Hippocampal formation (tissue), 2 donors: ENCODE measurements around the gene TSHZ2.
"Not testable (repeated sequence)": the region's sequence is repeated elsewhere in the genome, so short reads cannot be mapped to it uniquely, and the experiment has no call there.

Experiments used
- DNase-seq, 2 donors: peaks; one replicate each; lab custom pipeline; 2025; lab: John Stamatoyannopoulos, UW

Gene TSHZ2

DNA sequence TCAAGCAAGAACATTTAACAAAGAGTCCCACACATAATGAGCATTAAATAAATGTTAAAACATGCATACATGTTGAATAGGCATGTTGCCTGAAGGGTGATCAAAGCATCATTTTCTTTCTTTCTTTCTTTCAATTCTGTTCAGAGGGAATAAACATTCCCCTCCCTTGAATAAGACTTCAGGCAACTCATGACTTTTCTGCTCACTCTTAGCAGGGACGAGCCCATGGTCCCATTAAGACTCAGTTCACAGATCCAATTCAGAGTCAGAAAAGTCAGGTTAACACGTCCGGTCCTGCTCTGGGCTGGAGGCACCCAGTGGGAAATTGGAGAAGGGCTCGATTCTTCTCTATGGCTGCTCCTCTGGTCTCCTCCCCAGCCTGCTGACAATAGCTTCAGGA, 439.7 kb downstream of the TSHZ2 start:
- DNase-seq, result no peak

DNA sequence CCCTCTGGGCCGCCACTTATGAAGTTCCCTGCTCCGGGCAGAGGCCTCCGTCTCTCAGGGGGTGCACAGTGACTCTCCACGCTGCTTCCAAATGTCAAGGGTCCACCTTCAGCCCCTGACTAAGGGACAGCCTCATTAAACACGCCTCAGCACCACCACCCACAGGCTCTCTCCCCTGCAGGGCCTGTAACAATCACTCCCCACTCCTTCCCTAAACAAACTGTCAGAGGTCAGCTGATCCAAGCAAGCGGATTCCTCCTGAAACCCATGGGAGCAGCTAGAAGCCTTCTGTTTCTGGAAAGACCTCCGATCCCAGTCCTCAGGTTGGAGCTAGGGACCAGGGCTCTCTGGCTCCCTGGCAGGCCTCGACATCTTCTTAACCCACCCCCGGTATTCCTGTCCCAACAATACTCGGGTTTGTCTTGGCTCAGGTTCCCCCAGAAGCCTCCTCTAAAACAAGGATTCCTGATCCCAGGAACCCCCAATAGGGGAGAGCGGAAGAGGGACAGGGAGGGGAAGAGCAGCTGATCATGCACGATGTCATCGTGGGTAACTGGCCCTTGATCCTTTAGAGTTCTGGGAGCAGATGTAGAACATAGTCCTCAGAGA, 440.5 kb downstream of the TSHZ2 start:
- no peak for DNase-seq

DNA sequence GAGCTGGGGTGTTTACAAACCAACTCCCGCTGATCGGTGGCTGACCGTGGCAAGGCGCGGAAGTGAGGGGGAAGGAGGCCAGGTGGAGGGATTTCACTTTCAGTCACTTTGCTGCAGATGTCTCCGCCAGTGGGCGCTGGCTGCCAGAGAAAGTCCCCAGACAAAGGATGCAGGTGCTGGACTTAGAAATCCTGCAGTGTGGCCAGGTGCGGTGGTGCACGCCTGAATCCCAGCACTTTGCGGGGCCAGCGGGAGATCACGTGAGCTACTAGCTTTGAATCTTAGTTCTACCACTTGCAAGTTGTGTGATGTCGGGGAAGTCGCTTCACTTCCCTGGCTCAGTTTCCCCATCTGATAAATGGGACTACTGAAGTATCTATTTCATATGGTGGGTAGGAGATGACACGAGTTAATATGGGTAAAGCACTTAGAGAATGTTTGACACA, 441.1 kb downstream of the TSHZ2 start:
- no peak for DNase-seq

DNA sequence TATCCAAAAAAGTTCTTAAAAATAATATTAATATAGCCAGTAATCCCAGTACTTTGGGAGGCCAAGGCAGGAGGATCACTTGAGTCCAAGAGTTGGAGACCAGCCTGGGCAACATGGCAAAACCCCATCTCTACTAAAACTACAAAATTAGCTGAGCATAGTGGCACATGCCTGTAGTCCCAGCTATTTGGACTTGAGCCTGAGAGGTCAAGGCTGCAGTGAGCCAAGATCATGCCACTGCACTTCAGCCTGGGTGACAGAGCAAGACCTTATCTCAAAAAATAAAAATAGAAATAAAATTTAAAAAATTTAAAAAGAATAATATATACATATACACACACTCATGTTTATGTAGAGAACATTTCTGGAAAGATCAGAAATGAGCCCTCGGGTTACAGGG, 441.7 kb downstream of the TSHZ2 start:
- DNase-seq, result not testable (repeated sequence)

DNA sequence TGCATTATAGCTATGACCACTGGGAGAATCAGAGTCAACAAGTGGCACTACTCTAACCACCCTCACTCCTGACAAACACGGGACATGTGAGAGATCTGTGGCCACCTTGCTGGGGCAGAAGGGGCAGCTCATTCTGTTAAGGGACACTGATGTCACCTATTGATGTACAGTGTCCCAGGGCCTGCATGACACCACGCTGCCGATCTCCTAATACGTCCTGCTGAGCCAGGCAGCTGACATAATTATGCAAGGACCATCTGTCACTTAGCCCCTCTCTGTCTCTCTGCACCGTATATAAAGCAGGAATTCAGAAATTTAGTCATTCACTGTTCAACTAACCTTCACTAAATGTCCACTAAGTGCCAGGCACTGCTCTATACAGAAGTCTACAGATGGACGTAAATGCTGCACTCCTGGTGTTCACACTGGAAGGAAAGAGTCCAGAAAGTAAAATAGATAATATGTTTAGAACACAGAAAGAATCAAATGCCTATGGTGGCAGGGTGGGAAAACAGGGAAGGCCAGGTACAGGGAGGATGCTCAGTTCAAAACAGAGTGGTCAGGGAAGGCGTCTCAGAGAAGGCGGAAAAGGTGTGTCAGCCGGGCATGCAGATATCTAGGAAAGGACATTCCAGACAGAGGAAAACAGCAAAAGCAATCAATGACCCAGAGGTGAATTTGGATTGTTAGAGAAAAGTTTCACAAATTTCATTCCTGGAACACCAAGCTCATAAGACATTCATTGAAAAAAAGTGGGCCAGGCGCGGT, 447.7 kb downstream of the TSHZ2 start:
- no peak for DNase-seq

DNA sequence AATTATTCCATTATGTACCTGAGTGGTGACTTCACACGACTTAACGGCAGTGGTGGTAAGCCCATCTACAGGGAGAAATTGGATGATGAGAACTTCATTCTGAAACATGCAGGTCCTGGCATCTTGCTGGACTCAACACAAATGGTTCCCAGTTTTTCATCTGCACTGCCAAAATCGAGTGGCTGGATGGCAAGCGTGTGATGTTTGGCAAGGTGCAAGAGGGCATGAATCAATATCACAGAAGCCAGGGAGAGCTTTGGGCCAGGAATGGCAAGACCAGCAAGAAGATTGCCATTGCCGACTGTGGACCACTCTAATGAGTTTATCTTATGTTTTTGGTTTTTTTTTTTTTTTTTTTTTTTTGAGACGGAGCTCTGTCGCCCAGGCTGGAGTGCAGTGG, 449.2 kb downstream of the TSHZ2 start:
- no peak for DNase-seq

DNA sequence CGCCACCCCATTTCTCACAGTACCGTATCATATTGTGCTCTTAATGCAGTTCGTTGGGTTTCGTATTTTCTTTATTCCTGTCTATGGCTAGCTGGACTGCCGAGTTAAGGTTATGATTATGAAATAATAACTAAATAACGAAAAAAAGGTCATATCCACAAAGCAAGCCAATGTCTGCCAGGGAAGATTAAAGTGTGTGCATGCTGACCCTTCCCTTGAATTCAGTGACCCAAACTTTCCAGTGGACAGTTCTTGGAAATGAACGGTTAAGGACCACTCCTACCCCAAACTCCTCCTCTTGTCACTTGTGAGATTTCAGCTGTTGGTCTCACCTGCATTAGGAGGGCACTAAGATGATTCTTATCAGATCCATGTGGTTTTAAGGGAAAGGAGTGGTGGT, 449.9 kb downstream of the TSHZ2 start:
- no peak for DNase-seq

DNA sequence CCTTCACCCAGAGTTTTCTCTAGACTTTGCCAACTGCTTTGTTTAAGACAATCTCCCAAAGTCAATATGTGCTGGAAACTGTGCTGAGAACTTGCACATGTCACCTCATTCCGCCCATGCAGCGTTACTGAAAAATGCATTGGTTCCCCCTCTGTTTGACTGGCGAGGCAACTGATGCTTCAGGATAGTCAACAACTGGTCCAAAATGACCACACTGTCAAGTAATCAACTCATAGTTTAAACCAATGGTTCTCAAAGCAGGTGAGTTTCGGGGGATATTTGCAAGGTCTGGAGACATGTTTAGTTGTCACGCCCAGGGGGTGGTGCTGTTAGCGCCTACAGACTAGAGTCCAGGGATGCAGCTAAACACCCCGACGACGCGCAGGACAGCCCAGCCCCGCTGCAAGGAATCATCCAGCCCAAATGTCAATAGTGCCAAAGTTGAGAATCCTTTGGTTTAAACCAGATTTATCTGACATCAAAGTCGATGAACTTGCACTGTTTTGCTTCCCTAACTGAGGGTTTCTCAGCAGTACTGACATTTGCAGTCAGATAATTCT, 451.5 kb downstream of the TSHZ2 start:
- no peak for DNase-seq

DNA sequence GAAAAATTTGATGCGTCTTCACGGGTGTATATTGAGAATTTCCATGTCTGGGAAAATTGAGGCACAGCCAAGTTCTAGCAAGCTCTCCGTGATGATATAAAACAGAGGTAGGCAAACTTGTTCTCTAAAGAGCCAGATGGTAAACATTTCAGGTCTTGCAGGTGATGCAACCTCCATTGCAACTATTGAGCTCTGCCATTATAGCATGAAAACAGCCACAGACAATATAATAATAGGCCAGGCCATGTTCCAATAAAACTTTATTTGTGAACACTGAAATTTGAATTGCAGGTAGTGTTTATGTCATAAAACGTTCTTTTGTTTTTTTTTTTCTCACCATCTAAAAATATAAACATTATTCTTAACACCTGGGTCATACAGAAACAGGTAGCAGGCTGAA, 453.3 kb downstream of the TSHZ2 start:
- DNase-seq, result no peak

DNA sequence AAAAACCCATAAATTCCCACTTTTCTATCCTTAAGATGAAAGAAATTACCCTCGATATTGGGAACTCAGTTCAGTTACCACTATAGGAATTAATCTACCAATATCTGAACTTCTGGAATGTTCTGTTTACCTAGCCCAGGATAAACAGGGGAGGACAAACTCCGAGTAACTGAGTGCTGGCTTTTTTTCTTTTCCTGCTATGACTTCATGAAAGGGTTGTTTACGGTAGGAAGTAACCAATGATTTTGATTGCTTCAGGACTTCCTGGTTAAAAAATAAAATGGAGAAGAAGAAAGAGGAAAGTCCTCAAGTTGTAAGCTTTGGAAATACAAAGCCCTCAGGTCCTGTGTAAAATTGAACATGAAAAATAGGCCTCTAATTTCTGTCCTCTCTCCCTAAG, 453.8 kb downstream of the TSHZ2 start:
- DNase-seq, result no peak

DNA sequence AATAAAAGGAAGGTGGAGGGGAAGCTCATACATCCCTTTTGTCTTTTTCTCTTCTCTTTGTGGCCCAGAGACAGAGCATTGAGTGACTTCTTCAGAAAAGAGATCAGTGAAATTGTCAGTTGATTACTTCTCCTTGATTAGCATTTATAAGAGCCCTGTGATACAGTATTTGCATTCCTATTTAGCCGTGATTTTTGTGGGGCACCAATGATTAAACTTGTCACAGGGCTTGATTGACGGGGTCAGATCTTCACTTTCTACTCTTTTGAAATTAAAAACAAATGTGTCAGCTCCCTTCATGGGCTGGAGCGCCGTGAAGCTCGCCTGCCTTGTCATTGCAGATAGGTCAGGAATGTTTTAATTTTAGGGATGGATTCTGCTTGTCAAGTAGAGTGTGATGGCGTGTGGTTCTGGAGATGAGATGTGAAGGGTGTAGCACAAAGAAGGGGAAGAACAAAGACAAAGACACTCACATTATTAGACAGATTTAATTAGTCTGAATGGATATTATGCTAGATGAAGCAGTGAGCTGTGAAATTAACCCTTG, 454.7 kb downstream of the TSHZ2 start:
- no peak for DNase-seq

DNA sequence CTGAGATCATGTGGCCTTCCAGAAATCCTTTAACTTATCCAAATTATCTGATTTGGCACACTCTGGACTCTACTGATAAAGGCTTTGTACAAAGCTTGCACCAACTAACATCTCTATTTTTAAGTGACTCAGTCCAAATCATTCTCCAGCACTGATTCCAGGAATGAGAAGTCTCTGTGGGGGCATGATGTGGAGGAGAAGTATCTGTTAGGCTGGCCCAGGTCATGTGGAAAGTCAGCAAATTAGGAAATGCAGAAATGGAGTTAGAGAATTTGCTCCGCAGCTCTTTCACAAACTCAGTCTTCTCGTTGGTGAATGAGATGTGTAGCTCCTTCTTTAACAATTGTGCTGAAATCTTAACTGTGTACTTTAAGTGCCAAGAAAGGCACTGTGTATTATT, 455.8 kb downstream of the TSHZ2 start:
- DNase-seq, result no peak

DNA sequence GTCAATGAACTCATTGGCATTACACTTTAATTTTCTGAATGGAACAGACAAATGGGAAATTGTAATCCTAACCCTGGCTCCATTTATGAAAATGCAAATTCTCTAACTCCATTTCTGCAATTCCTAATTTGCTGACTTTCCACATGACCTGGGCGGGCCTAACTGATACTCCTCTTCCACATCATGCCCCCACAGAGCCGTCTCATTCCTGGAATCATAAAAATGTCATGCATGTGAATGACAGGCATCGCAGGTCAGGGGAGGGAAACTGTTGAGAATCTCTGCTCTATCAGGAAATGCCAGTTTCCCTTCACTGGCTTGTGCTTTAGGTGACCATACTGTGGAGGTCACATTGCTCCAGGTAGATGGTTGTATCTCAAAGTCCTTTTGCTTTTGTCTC, 456.4 kb downstream of the TSHZ2 start:
- DNase-seq, result no peak

DNA sequence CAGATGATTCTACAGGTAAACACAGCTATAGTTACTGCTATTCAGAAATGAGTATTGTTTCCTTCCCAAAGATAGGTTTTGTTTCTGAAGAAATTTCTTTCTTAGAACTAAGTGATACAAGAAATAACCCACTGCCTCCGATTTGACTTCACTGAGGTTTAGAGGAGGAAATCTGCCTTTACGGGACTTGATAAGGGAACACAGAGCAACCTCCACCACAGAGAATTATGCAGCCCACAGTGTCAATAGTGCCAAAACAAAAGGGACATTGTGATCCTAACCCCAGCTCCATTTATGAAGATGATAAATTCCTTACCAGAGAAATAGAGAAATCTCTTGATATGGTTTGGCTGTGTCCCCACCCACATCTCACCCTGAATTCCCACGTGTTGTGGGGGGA, 456.8 kb downstream of the TSHZ2 start:
- DNase-seq, result no peak

DNA sequence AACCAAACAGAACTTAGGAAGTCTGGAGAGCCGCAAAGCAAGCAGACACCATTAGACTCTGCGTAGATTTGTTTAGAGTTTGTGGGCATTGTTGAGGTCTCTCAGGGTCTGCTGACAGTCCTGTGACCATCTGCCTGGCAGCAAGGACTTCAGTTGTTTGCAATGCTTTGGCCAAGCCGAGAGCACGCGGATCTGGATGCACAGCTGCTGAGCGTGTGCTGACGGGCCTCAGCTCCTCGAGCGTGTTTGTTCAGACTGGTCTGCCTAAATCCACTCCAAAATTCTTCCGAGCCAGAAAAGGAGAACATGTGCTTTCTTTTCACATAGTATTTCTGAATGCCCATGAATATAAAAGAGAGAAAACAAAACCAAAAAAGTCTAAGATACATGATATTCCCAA, 462.5 kb downstream of the TSHZ2 start:
- DNase-seq, result no peak

DNA sequence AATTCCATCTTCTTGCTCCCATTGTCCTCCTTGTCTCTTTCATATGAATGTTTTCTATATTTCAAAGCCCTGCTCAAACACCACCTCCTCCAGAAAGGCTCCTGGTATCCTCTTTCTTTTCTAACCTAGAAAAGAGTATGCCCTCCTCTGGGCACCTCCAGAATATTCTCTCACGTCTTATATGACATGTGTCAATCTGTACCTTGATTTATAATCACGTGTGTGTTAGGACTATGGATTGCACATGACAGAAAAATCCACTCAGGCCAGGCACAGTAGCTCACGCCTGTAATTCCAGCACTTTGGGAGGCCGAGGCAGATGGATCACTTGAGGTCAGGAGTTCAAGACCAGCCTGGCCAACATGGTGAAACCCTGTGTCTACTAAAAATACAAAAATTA, 464.8 kb downstream of the TSHZ2 start:
- not testable (repeated sequence) for DNase-seq

DNA sequence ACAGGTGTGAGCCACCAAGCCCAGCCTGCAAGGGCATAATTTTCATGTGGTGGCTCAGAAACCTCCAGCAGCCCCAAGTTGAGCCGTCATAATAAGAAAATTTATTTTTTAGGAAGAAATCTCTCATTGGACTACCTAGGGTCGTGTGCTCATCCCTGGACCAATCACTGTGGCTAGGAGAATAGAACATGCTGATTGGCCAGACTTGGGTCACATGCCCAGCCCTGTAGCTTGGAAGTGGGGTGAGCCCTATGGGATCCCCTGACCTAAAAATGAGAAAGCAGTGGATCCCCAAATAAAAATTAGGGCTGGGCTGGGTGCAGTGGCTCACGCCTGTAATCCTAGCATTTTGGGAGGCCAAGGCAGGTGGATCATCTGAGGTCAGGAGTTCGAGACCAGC, 466.2 kb downstream of the TSHZ2 start:
- no peak for DNase-seq

DNA sequence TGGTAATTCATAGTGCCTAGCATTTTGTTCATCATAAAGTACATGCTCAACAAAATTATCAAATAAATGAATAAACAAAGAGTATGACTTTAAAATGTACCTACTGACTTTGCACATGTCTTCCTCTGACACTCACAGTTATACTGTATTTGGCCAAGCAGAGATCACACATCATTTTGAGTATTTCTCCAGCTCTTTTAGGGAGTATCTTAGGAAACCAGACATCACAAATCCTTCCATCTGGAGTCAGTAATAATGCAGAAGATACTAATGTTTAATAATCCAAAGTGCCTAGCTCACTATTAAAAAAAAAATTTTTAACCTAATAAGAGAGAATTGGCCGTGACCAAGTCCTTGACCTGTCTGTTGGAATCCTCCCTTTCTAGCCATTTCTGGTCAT, 466.9 kb downstream of the TSHZ2 start:
- DNase-seq, result no peak

DNA sequence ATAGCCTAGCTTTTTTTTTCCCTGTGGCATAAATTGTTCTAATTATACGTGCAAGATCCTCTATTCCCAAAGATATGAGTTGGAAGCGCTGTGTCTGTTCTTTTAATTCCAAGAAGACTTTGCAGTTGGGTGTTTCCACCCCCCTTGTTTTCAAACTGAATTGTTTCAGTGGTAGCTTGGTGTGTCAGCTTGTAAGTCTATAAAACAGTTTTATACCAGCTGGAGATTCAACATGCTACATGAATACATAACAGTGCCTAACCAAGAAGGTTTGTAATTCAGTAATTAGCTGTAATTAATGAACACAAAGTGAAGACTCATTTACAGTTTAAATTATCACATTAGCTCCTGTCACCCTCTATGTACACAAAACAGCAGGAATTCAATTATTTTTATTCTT, 467.5 kb downstream of the TSHZ2 start:
- DNase-seq, result no peak

DNA sequence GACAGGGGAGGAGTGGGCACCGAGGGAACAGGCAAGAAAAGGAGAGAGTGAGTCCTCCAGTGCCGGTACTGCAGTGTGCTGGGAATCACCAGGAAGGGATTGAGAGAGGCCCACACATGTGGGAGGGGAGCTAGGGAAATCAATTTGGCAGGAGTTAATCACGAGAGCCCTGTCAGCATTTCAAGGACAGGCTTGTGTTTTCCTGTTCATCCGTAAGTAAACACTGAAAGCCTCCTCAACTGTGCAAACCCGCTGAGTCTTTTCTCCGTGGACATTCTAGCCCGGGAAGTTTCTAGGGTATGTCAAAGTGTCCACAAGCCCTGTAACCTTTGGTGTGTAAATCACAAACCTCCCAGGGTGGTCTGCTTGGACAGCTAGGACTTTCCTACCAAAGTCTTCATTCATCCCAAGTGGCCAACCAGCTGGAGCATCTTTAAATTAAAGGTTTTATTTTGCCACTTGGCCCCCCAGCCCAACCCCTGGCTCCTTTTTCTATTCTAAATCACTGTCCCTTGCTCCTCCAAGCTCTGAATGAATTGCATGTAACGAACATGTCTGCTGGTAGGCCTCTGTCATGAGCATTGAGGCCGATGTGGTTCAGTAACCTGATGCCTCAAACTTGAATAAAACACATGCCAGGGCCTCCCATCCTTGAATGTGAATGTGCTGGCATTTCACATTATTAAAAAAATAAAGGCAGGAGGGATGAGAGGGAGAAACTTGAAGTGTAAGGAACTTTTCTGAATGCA, 472.4 kb downstream of the TSHZ2 start:
- DNase-seq, result no peak

DNA sequence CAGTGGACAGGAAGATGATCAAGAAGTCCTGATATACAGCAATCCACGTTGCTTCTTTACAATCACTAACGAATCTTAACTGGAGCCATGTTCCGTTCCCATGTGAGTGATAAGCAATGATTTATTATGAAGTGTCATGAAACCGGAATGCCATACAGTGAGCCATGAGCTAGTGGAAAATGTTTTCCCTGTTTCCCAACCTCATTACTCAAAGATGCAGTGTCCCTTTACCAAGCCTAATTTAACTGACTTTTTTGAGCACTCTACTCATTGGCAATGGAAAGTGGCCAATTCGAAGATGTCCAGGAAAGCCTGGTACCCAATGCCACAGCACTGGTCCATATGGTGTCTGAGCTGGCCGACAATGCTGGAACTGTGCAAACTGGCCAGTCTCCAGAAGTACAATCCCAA, 473.2 kb downstream of the TSHZ2 start:
- DNase-seq, result no peak

DNA sequence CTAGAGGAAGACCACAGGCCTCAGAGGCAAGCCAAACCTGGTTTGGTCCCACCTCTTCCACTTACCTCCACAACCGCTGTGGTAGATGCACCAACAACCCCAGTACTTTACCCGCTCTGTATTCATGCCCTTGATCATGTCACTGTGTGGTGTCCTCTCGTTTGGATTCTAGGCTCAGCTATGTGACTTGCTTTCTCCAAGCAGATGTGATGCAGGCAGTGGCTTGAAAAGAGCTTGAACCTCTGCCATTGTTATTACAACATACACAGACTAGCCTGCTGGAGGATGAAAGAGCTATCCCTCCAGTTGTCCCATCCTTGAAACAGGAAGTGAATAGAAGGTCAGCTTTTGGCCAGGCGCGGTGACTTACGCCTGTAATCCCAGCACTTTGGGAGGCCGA, 473.8 kb downstream of the TSHZ2 start:
- DNase-seq, result no peak

DNA sequence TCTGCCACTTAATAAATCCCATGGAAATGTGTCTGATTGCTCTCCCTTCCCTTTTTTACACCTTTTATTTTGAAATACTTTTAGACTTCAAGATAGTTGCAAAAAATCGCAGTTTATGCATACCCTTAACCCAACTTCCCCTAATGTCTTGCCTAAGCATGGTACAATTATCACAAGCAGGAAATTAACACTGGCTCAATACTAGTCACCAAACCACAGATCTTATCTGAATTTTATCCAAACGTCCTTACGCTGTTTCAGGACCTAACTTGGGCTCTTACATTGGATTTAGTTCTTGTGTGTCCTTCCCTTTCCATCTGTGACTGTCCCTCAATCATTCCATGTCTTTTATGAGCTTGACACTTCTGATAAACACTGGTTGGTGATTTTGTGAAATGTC, 475.2 kb downstream of the TSHZ2 start:
- no peak for DNase-seq
